GM18508 (cell line): Measurements from ENCODE around the gene SLC13A4.

Source experiments
- ATAC-seq: cut with Tn5 transposase; IDR thresholded peaks from one replicate; pipeline ENCODE4 v1.9.1; 2021; ENCODE audit warnings: moderate number of reproducible peaks; ENCODE audit not compliant: insufficient read depth, unreplicated experiment

The SLC13A4 gene

GRCh38 chr7:135721198-135721820, 6.7 kb downstream of the SLC13A4 start:
- ATAC-seq = no peak

GRCh38 chr7:135719688-135720087, 8.3 kb downstream of the SLC13A4 start:
- ATAC-seq = no peak

GRCh38 chr7:135718794-135719437, 9.1 kb downstream of the SLC13A4 start:
- ATAC-seq = no peak

DNA sequence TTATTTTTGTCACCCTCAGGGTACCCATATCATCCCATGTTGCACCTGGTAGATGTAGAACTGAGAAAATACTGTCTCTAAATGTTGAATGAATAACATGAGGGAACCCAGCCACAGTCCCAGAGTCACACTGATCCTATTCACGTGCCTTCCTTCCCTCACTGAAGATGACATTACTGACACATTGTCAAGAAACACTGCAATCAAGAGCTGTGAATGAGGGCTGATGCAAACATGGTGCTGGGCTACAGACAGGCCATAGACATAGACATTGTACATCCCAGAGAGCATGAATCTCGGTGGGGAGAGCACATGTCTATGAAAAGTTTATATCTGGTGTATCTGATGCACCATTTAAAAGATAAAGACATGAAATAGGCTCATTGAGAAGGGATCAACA, 9.8 kb downstream of the SLC13A4 start:
- ATAC-seq = no peak

DNA sequence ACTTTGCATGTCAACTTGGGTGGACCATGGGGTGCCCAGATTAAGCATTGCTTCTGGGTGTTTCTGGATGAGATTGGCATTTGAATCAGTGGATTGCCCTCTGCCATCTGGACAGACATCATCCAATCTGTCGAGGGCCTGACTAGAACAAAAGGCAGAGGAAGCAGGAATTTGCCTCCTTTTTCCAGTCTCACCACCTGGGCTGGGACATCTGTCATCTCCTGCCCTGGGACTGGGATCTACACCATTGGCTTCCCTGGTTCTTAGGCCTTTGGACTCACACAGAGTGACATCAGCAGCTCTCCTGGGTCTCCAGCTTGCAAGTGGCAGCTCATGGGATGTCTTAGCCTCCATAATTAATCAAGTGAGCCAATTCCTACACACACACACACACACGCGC, 10.3 kb downstream of the SLC13A4 start:
- no peak for ATAC-seq

- no peak for ATAC-seq
These were observed 11.2 kb downstream of the SLC13A4 start for GRCh38 chr7:135716677-135717238.

- no peak for ATAC-seq
These were observed 12.3 kb downstream of the SLC13A4 start for GRCh38 chr7:135715673-135716072.

DNA sequence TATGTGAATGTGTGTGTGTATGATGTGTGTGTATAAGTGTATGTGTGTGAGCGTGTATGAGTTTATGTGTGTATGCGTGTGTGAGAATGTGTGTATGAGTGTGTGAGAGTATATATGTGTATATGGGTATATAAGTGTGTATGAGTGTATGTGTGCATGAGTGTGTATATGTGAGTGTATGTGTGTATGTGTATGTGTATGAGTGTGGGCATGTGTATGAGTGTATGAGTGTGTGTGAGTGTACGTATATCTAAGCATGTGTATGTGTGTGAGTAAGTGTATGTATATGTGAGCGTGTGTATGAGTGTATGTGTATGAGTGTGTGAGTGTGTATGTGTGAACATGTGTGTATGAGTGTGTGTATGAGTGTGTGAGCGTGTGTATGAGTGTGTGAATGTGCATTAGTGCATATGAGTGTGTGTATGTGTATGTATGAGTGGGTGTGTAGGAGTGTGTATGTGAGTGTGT, 12.9 kb downstream of the SLC13A4 start:
- ATAC-seq = no peak

GRCh38 chr7:135714534-135715009, 13.4 kb downstream of the SLC13A4 start:
- ATAC-seq = no peak

DNA sequence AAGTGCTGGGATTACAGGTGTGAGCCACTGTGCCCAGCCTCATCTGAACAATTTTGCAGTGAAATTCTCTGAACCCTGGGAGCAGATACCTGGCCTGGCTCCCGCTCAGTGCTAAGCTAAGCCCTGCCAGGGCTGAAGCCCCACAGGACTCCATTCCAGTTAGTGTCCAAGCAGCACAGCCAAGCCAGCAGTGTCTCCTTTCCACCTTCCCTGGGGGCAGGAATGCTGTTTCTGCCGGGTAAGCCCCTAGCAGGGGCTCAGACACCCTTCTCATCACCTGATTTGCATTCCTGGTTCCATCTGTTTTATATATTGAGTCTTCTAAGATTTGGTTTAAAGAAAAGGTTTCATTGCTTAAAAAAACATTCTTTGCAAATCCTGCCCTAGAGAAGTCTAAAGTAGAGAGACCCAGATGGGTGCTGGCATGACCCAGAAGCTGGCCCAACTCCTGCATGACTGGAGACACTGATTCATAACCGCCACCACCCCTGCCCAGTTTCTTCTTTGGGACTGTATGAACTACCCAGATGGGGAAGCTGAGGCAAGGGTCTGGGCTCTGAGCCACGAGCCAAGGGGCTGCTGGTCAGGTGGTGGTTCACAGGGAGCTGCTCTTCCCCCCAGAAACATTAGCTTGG, 14.0 kb downstream of the SLC13A4 start:
- ATAC-seq = no peak

- no peak for ATAC-seq
These were observed 15.2 kb downstream of the SLC13A4 start for GRCh38 chr7:135712796-135713195.

GRCh38 chr7:135712182-135712782, 15.7 kb downstream of the SLC13A4 start:
- no peak for ATAC-seq

DNA sequence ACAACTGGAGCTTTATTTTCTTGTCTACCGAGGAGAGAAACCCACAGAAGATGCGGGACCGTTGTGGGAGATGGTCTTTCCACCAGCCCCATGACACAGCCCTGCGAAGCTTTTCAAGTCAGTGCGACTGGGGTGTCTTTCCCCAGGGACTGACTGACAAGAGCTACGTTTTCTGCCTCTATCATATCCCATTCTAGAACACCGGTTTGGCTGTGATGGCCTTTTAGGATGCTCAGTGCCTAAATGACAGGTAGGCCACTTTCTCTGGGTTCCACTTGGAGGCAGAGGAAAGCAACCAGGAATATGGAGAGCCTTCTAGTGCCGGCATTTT, 16.9 kb downstream of the SLC13A4 start:
- ATAC-seq = no peak

DNA sequence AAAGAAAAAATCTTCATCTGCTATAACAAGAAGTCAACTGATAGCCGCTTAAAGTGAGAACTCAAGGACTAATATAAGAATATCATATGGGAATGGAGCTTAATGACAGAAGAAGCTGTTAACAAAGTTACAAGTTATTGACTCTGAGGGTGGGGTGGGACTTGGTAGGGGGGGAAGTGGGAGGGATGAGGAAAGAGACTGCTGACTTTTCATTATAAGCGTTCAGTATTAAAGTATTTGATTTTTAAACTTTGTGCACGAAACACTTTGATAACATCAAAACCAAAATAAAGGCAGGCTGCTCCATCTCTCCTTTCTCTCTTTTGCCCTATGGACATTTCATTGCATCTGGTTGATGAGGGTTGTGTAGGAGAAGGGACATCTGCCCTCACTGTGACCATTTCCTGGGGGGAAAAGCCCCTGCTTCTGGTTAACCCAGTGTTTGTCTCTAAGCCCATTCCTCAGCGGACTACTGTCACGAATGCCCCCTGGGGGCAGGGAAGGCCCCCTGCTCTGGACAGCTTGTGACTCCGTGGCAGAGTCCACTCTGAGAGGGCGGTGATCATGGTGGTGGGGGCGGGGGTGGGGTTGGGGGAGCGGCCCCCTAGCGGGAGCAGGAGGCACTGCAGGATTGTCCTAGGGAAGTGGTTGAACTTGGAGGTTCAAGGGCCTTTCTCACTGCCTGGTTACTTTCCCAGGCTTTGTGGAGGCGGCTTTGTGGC, 17.4 kb downstream of the SLC13A4 start:
- ATAC-seq = no peak

- ATAC-seq = no peak
These were observed 18.5 kb downstream of the SLC13A4 start for GRCh38 chr7:135709508-135709907.

DNA sequence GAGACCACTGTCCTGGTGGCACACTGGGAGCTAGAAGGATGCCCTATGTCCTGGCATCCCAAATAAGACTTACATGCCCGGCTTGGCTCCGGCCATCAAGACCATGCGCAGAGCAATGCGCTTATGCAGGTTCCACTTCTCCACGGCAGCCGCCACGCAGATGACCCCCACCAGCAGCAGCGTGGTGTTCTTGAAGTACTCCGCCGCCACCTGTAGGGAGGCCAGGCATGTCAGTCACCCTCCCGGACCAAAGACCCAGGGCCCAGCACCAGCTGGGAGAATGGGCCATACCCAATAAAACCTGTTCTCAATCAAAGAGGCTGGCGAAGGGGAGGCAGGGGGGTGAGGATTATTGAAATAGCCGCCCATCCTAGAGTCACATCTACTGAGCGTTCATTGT, 19.9 kb downstream of the SLC13A4 start:
- no peak for ATAC-seq

GRCh38 chr7:135707570-135707966, 20.4 kb downstream of the SLC13A4 start:
- no peak for ATAC-seq

DNA sequence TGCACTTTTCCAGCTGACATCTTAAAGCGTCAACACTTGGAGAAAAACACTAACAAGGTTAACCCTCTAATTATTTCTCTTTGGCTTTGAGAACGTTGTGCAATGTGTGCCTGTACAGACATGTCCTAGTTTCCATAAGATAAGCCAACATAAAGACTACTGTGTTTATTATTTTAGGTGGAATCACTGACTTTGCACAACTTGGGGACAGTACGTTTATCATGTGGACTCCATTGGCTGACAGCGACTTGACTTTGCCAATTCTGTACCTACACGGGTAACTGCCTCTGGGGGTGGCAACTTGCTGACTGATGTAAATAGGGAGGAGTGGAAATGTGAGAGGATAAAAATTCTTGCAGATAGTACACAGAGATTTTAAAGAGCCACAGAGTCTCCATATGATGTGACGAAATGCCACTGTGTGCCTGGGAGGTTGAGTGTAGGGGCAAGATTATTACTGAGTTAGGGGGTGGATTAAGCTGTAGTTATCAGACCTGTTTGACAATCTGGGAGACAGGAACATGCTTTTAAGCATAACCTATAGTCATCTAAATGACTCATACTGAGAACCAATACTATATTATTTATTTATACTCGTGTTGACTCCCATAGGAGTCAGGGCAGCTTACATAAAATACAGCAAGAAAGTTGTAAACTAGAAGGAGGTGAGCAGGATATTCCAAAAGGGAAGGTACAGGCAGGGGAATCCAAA, 21.0 kb downstream of the SLC13A4 start:
- ATAC-seq = no peak

DNA sequence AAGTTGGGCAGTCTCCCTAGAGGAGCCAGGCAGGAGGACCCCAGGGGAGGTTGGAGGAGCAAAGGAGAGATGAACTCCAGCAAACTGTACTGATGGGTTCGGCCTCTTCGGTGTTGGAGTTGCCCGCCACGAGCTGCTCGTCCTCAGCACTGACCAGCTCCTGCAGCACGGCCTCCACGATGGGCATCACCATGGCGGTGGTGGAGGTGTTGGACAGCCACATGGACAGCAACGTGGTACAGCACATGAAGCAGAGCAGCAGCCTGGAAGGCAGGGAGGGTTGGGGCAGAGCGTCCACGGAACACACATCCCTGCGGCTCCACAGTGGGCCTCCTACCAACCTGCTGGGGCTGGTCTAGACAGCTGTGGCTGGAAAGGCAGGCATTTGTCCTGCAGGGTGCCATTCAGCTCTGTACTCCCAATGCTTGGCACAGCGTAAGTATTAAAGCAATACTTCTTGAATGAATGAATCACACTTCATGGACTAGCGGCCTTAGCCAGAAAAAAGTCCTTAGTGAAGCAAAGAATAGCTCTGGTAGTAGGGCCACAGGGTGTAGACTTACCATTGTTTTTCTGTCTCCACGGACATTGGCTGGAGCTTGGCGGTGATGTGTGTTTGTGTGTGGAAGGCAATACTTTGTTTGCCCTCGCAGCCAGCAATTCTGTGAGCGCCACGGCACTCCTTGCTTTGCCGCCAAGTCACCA, 21.8 kb downstream of the SLC13A4 start:
- no peak for ATAC-seq
